Measurements from ENCODE around the gene COL3A1.

GRCh38 chr2:188977317-188977716 lies 3.1 kb downstream of the COL3A1 start:
- no peak for TF ChIP-seq POLR2A (IDR thresholded peaks at IDR 0.05; ENCODE audit: low read depth, low read length)
- TF ChIP-seq, protein P1, sequence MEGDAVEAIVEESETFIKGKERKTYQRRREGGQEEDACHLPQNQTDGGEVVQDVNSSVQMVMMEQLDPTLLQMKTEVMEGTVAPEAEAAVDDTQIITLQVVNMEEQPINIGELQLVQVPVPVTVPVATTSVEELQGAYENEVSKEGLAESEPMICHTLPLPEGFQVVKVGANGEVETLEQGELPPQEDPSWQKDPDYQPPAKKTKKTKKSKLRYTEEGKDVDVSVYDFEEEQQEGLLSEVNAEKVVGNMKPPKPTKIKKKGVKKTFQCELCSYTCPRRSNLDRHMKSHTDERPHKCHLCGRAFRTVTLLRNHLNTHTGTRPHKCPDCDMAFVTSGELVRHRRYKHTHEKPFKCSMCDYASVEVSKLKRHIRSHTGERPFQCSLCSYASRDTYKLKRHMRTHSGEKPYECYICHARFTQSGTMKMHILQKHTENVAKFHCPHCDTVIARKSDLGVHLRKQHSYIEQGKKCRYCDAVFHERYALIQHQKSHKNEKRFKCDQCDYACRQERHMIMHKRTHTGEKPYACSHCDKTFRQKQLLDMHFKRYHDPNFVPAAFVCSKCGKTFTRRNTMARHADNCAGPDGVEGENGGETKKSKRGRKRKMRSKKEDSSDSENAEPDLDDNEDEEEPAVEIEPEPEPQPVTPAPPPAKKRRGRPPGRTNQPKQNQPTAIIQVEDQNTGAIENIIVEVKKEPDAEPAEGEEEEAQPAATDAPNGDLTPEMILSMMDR (IDR thresholded peaks at IDR 0.05; ENCODE audit: extremely low read depth in 1 of 2, insufficient read depth in 1 of 2, low read depth in 1 of 2, low read length in 2 of 2) = no peak

Data from endothelial cell of umbilical vein (primary cell).